H1 (cell line): ENCODE data around the gene CEMP1. TPM values are rescaled to one million over a fixed set of nuclear protein-coding genes. Genes with fewer than 3 reads are reported as not detected.

ENCODE experiments used
- CTCF ChIA-PET: fragments of 300-600 bp; sonication (Branson Sonifier 250); formaldehyde crosslinking; loops from one replicate; lab custom pipeline; 2021; ENCODE audit not compliant: partially characterized antibody; lab: Charles Lee
- POLR2A ChIA-PET: fragments of 300-600 bp; sonication (Branson Sonifier 250); formaldehyde crosslinking; loops from one replicate; lab custom pipeline; 2021; ENCODE audit warnings: inconsistent platforms; ENCODE audit not compliant: partially characterized antibody; lab: Charles Lee
- DNase-seq, 2 experiments: peaks; one replicate each; pipeline versions ENCODE4 v3.0.0 to v3.0.0-alpha.2; 2010 to 2022; ENCODE audit warnings: low spot score in 2 of 2, low read depth in 1 of 2, mixed read lengths in 1 of 2
- FAIRE-seq: peaks from 2 replicates; lab custom pipeline; 2011; peaks lifted over from hg19 to GRCh38; lab: Jason Lieb, UNC
- H2AFZ ChIP-seq: 2 replicates; pipeline ENCODE4 v1.8.1; 2012; ENCODE audit warnings: low read length, inconsistent platforms
- H2AK5ac ChIP-seq: 2 replicates; pipeline ENCODE4 v1.6.1; 2013; ENCODE audit warnings: low read depth, low read length
- H2BK120ac ChIP-seq: replicated peaks from 2 replicates; pipeline ENCODE3; 2013; ENCODE audit warnings: low read depth, low read length, inconsistent platforms
- H2BK12ac ChIP-seq: 2 replicates; pipeline ENCODE4 v1.6.1; 2013; ENCODE audit warnings: low read depth, low read length
- H2BK15ac ChIP-seq: 2 replicates; pipeline ENCODE4 v1.6.1; 2013; ENCODE audit warnings: low read length
- H2BK20ac ChIP-seq: 2 replicates; pipeline ENCODE4 v1.6.1; 2013; ENCODE audit warnings: low read length
- H2BK5ac ChIP-seq: 2 replicates; pipeline ENCODE4 v1.6.1; 2013; ENCODE audit warnings: low read depth, low read length
- H3K14ac ChIP-seq: 2 replicates; pipeline ENCODE4 v1.6.1; 2013; ENCODE audit warnings: inconsistent platforms; ENCODE audit not compliant: insufficient read length
- H3K18ac ChIP-seq: 2 replicates; pipeline ENCODE4 v1.6.1; 2013; ENCODE audit warnings: low read length; ENCODE audit errors: extremely low read depth
- H3K23ac ChIP-seq: 2 replicates; pipeline ENCODE4 v1.6.1; 2013; ENCODE audit warnings: inconsistent platforms; ENCODE audit not compliant: insufficient read length
- H3K23me2 ChIP-seq: 2 replicates; pipeline ENCODE4 v1.6.1; 2013; ENCODE audit warnings: low read depth, low read length
- H3K27ac ChIP-seq: 2 replicates; pipeline ENCODE4 v1.6.1; 2011; ENCODE audit warnings: low read depth, low read length, inconsistent platforms
- H3K27me3 ChIP-seq, 4 experiments: replicated peaks in 1 of 4; 1 replicate in 1 of 4; 2 replicates in 3 of 4; pipeline versions ENCODE4 v1.6.1 to v1.8.1; 2011 to 2013; ENCODE audit warnings: low read length in 3 of 4, mild to moderate bottlenecking in 3 of 4, inconsistent platforms in 2 of 4, mixed read lengths in 2 of 4, moderate library complexity in 1 of 4; ENCODE audit not compliant: control insufficient read depth in 3 of 4, insufficient read depth in 3 of 4; ENCODE audit errors: extremely low read depth in 1 of 4
- H3K36me3 ChIP-seq, 4 experiments: 2 replicates each; pipeline versions ENCODE4 v1.6.1 to v1.8.1; 2011 to 2013; ENCODE audit warnings: mild to moderate bottlenecking in 4 of 4, low read length in 3 of 4, moderate library complexity in 2 of 4, control low read depth in 1 of 4, inconsistent platforms in 1 of 4; ENCODE audit not compliant: insufficient read depth in 4 of 4, control insufficient read depth in 2 of 4
- H3K4ac ChIP-seq: replicated peaks from 2 replicates; pipeline ENCODE3; 2013; ENCODE audit warnings: low read length, low read depth, mixed read lengths, inconsistent platforms; ENCODE audit not compliant: insufficient read length
- H3K4me1 ChIP-seq, 4 experiments: replicated peaks in 1 of 4; 1 replicate in 1 of 4; 2 replicates in 3 of 4; pipeline versions ENCODE4 v1.6.1 to v1.8.1; 2011 to 2013; ENCODE audit warnings: low read length in 3 of 4, inconsistent platforms in 2 of 4, mixed read lengths in 1 of 4; ENCODE audit not compliant: insufficient read depth in 4 of 4, control insufficient read depth in 3 of 4
- H3K4me2 ChIP-seq, 2 experiments: 2 replicates each; pipeline versions ENCODE4 v1.6.1 to v1.8.1; 2011 to 2013; ENCODE audit warnings: low read depth in 2 of 2, low read length in 2 of 2, control low read depth in 1 of 2, inconsistent platforms in 1 of 2, mild to moderate bottlenecking in 1 of 2; ENCODE audit not compliant: insufficient read depth in 1 of 2
- H3K4me3 ChIP-seq, 4 experiments: fragments of 200-600, 300-600 bp in 1 of 4; sonication (generic), shearing (Covaris generic), sonication (Bioruptor Twin) in 1 of 4; 2 replicates each; pipeline versions ENCODE4 v1.5.1 to v1.8.1; 2011 to 2016; ENCODE audit warnings: low read length in 4 of 4, low read depth in 3 of 4, control low read depth in 2 of 4, inconsistent platforms in 2 of 4, mild to moderate bottlenecking in 2 of 4, mixed read lengths in 1 of 4, moderate library complexity in 1 of 4; ENCODE audit not compliant: insufficient read depth in 2 of 4; ENCODE audit errors: extremely low read depth in 1 of 4
- H3K56ac ChIP-seq: replicated peaks from 2 replicates; pipeline ENCODE3; 2013; ENCODE audit warnings: low read depth, mild to moderate bottlenecking, mixed read lengths, low read length, inconsistent platforms; ENCODE audit not compliant: insufficient read length
- H3K79me1 ChIP-seq: 2 replicates; pipeline ENCODE4 v1.6.1; 2013; ENCODE audit warnings: low read depth, low read length, control low read depth
- H3K79me2 ChIP-seq, 2 experiments: 2 replicates each; pipeline versions ENCODE4 v1.6.1 to v1.8.1; 2012 to 2013; ENCODE audit warnings: low read length in 2 of 2, mild to moderate bottlenecking in 2 of 2, inconsistent platforms in 1 of 2; ENCODE audit not compliant: insufficient read depth in 2 of 2, control insufficient read depth in 1 of 2
- H3K9ac ChIP-seq, 4 experiments: replicated peaks in 1 of 4; 1 replicate in 1 of 4; 2 replicates in 3 of 4; pipeline versions ENCODE4 v1.6.1 to v1.8.1; 2011 to 2013; ENCODE audit warnings: low read depth in 3 of 4, low read length in 3 of 4, control low read depth in 2 of 4, mild to moderate bottlenecking in 2 of 4, moderate library complexity in 2 of 4, inconsistent platforms in 1 of 4; ENCODE audit errors: extremely low read depth in 1 of 4
- H3K9me3 ChIP-seq, 2 experiments: 2 replicates each; pipeline versions ENCODE4 v1.6.1 to v1.8.1; 2012 to 2013; ENCODE audit warnings: mild to moderate bottlenecking in 2 of 2, moderate library complexity in 2 of 2, control low read depth in 1 of 2, inconsistent platforms in 1 of 2, low read depth in 1 of 2, low read length in 1 of 2, mixed read lengths in 1 of 2; ENCODE audit not compliant: insufficient read depth in 2 of 2
- H4K20me1 ChIP-seq, 2 experiments: replicated peaks in 1 of 2; 2 replicates each; pipeline versions ENCODE3 to v1.8.1; 2011 to 2013; ENCODE audit warnings: inconsistent platforms in 2 of 2, low read length in 2 of 2, mild to moderate bottlenecking in 1 of 2; ENCODE audit not compliant: insufficient read depth in 2 of 2, control insufficient read depth in 1 of 2
- H4K5ac ChIP-seq: 2 replicates; pipeline ENCODE4 v1.6.1; 2013; ENCODE audit warnings: low read length, low read depth, mixed read lengths, inconsistent platforms; ENCODE audit not compliant: insufficient read length
- H4K8ac ChIP-seq: 2 replicates; pipeline ENCODE4 v1.8.0; 2013; ENCODE audit warnings: mild to moderate bottlenecking, moderate library complexity, low read length, inconsistent platforms; ENCODE audit not compliant: insufficient read depth; ENCODE audit errors: extremely low read depth
- H4K91ac ChIP-seq: replicated peaks from 2 replicates; pipeline ENCODE3; 2013; ENCODE audit warnings: low read length, mixed read lengths, inconsistent platforms; ENCODE audit not compliant: insufficient read length
- ATF3 ChIP-seq: IDR thresholded peaks from 2 replicates; pipeline ENCODE4 v1.6.1; 2011; ENCODE audit warnings: low read depth, mild to moderate bottlenecking, low read length; ENCODE audit not compliant: insufficient read depth
- CHD1 ChIP-seq: IDR thresholded peaks from 2 replicates; pipeline ENCODE4 v1.6.1; 2012; ENCODE audit warnings: low read depth, low read length, improper control_type of control experiment
- NRF1 ChIP-seq: IDR thresholded peaks from 2 replicates; pipeline ENCODE4 v1.6.1; 2011; ENCODE audit warnings: mild to moderate bottlenecking, low read depth, low read length, improper control_type of control experiment
- POU5F1 ChIP-seq: IDR thresholded peaks from 2 replicates; pipeline ENCODE4 v1.6.1; 2011; ENCODE audit warnings: low read depth, mild to moderate bottlenecking, low read length, moderate library complexity
- SAP30 ChIP-seq: fragments of 300-600 bp; sonication (generic); IDR thresholded peaks from 2 replicates; pipeline ENCODE4 v1.7.1; 2012; ENCODE audit warnings: low read length, moderate library complexity, mild to moderate bottlenecking, inconsistent platforms; ENCODE audit not compliant: insufficient read depth, insufficient replicate concordance
- SIRT6 ChIP-seq: IDR thresholded peaks from one replicate; pipeline ENCODE4 v1.7.1; 2012; ENCODE audit warnings: low read length, inconsistent platforms
- TAF7 ChIP-seq: optimal IDR thresholded peaks from 2 replicates; pipeline ENCODE3; 2011; ENCODE audit warnings: low read depth, mild to moderate bottlenecking, inconsistent platforms, low read length, moderate library complexity, borderline replicate concordance
- USF2 ChIP-seq: IDR thresholded peaks from 2 replicates; pipeline ENCODE4 v1.6.1; 2011; ENCODE audit warnings: low read length, improper control_type of control experiment
- YY1 ChIP-seq: IDR thresholded peaks from 2 replicates; pipeline ENCODE4 v1.6.1; 2011; ENCODE audit warnings: low read depth, mild to moderate bottlenecking, low read length
- ZNF274 ChIP-seq: IDR thresholded peaks from 2 replicates; pipeline ENCODE4 v1.7.0; 2012; ENCODE audit warnings: low read length, borderline replicate concordance; ENCODE audit errors: extremely low read depth
- WGBS, 2 experiments: shearing (Covaris generic) in 1 of 2; methylation state at CpG; one replicate each; pipeline versions ENCODE4 v1.1.6 to v1.1.7; 2013 to 2015; ENCODE audit warnings: low lambda C conversion rate in 2 of 2, mixed read lengths in 2 of 2, inconsistent platforms in 1 of 2, low coverage in 1 of 2, missing lambda C conversion rate in 1 of 2; ENCODE audit not compliant: insufficient replicate concordance in 2 of 2, insufficient coverage in 1 of 2, insufficient read length in 1 of 2; ENCODE audit errors: extremely low coverage in 1 of 2, missing lambda C conversion rate in 1 of 2; 5-methylcytosine and 5-hydroxymethylcytosine counted together
- polyA plus RNA-seq, 7 experiments: library from polyadenylated mRNA; depleted of rRNA in 3 of 7; stranded (reverse) in 5 of 7; unstranded in 2 of 7; fragments of >200 nt in 5 of 7; fragments of 200-250 nt in 2 of 7; gene quantifications; 1 replicate in 5 of 7; 2 replicates in 1 of 7; 4 replicates in 1 of 7; pipeline versions ENCODE4 v1.2.1 to v1.2.3, GENCODE V29; 2011 to 2013; ENCODE audit warnings: missing spikeins in 2 of 7, mixed read lengths in 2 of 7
- total RNA-seq: library from RNA; stranded (reverse); fragmentation: NEBNext Ultra II Directional; extraction: Animal tissue kit (Norgen Biotek cat#: 25700); gene quantifications from 2 replicates; pipeline ENCODE4 v1.2.1, GENCODE V29; 2021

Gene CEMP1
- total and polyA plus RNA-seq, 2 of the 8 experiments (the other 6 are each of a cell fraction or from before 2014, with no cell fraction given): not detected

DNA sequence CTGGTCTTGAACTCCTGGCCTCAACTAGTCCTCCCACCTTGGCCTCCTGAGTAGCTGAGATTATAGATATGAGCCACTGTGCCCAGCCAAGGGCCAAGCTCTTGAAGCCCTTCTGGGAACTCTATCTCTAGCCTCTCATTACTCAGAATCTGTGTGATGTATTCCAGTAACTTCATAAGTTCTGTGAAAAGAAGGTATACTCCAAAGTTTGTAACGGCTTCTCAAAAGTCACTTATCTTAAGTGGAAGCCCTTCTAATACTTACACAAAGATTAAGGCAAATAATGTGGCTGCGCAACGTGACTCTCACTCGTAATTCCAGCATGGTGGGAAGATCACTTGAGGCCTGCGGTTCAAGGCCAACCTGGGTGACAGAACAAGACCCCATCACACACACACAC is 36.6 kb downstream of the CEMP1 start:
- Histone ChIP-seq H3K9me3 (no peaks in the 10 kb centered on the region), H3K56ac (no peak overlapping the region), H4K20me1 (peaks cover 0 to 9% of the 10 kb centered on the region in 2 experiments), H3K9ac (no peak overlapping the region), H3K27ac (no peak overlapping the region), H2BK20ac (no peak overlapping the region), H2BK15ac (no peak overlapping the region), H4K5ac (no peak overlapping the region), H2BK120ac (no peak overlapping the region), H2AFZ (no peak overlapping the region), H2BK12ac (no peak overlapping the region)
- WGBS, 2 experiments: 94% methylated on average over 5 of the region's 5 CpGs; no CpG with 5 or more reads in 1 of the 2 experiments
- no peak for FAIRE-seq
- DNase-seq: no peak
- TF ChIP-seq SAP30 (no peak), POU5F1 (no peak), USF2 (no peak), YY1 (no peak), TAF7 (no peak), SIRT6 (no peak), ZNF274 (no peak), ATF3 (no peak), NRF1 (no peak), CHD1 (no peak)
- TF ChIP-seq, all 59 proteins: peak for 0
- Histone ChIP-seq H2BK5ac (no peak overlapping the region), H2AK5ac (no peak overlapping the region), H3K79me1 (peaks cover 2% of the 10 kb centered on the region; the same call in 1 of the 2 replicates), H4K8ac (no peak overlapping the region), H3K27me3 (no peaks in the 10 kb centered on the region), H3K79me2 (0 out of 4 replicates have a peak, but pooled peaks cover 0 to 2% of the 10 kb centered on the region in 2 experiments), H3K23ac (no peak overlapping the region), H3K4me1 (no peaks in the 10 kb centered on the region), H3K18ac (no peak overlapping the region), H3K4me3 (no peak overlapping the region), H3K4me2 (no peak overlapping the region), H3K4ac (no peak overlapping the region), H3K36me3 (peaks cover 0 to 15% (median 4%) of the 10 kb centered on the region in 4 experiments; a peak in 4 of 8 replicates), H3K14ac (no peak overlapping the region), H4K91ac (no peak overlapping the region), H3K23me2 (no peaks in the 10 kb centered on the region)
- ChIA-PET POLR2A (interaction anchor here (0.7 kb wide), 1 partner anchor 222 kb away, joined by 4 read pairs; no protein-coding TSS in a partner anchor), CTCF (no interaction called here)
